Thymus (tissue), 11 donors: Measurements from ENCODE around the gene SLC13A3. TPM values are rescaled to one million over a fixed set of nuclear protein-coding genes. Genes with fewer than 3 reads are reported as not detected.
A peak's percentile ranks its signal among the peaks of the same experiment; 100 is the strongest.

Experiments
- DNase-seq, 9 donors: peaks; one replicate each; pipeline ENCODE4 v3.0.0-alpha.2; 2013; ENCODE audit warnings: low spot score in 9 of 9, low read depth in 6 of 9, missing footprints in 1 of 9
- H3K27ac ChIP-seq, 2 donors: one replicate each; pipeline ENCODE4 v1.5.1; 2013; ENCODE audit warnings: control low read depth in 1 of 2, low read depth in 1 of 2, low read length in 1 of 2, mild to moderate bottlenecking in 1 of 2, moderate library complexity in 1 of 2
- H3K27me3 ChIP-seq, 2 donors: one replicate each; pipeline ENCODE4 v1.5.1; 2013; ENCODE audit warnings: low read length in 1 of 2; ENCODE audit not compliant: control insufficient read depth in 2 of 2, insufficient read depth in 1 of 2
- H3K36me3 ChIP-seq, 2 donors: one replicate each; pipeline ENCODE4 v1.5.1; 2013; ENCODE audit warnings: low read length in 1 of 2, mild to moderate bottlenecking in 1 of 2, moderate library complexity in 1 of 2; ENCODE audit not compliant: control insufficient read depth in 2 of 2, insufficient read depth in 2 of 2
- H3K4me1 ChIP-seq, 2 donors: one replicate each; pipeline ENCODE4 v1.5.1; 2013; ENCODE audit warnings: low read length in 2 of 2; ENCODE audit not compliant: control insufficient read depth in 2 of 2, insufficient read depth in 2 of 2
- H3K4me3 ChIP-seq, 2 donors: one replicate each; pipeline ENCODE4 v1.5.1; 2013; ENCODE audit warnings: low read length in 2 of 2, control low read depth in 1 of 2, mild to moderate bottlenecking in 1 of 2
- H3K9me3 ChIP-seq, 2 donors: one replicate each; pipeline ENCODE4 v1.5.1; 2013; ENCODE audit warnings: low read length in 1 of 2, mild to moderate bottlenecking in 1 of 2; ENCODE audit not compliant: control insufficient read depth in 2 of 2, insufficient read depth in 1 of 2
- WGBS: extraction: QIAGEN DNeasy Blood & Tissue Kit; methylation state at CpG from one replicate; pipeline ENCODE4 v1.1.7; 2013; 5-methylcytosine and 5-hydroxymethylcytosine counted together
- polyA plus RNA-seq: library from polyadenylated mRNA; stranded (reverse); fragments of 200-250 nt; gene quantifications from one replicate; pipeline ENCODE4 v1.2.3, GENCODE V29; 2013
- total RNA-seq: library from RNA; stranded (reverse); fragments of 120-200 nt; gene quantifications from one replicate; pipeline ENCODE4 v1.2.4, GENCODE V29; 2013
- donor health status: healthy.

The SLC13A3 gene
- total and polyA plus RNA-seq, 2 donors = 1.4 to 1.9 TPM

- 97% methylated on average over 3 of the region's 3 CpGs for WGBS
- no peaks in the 10 kb centered on the region for H3K4me1 ChIP-seq
- H3K9me3 ChIP-seq = no peaks in the 10 kb centered on the region
- DNase-seq = no peak
- H3K36me3 ChIP-seq = no peaks in the 10 kb centered on the region
- no peak overlapping the region for H3K4me3 ChIP-seq
- H3K27ac ChIP-seq = no peak overlapping the region
- peaks cover 0 to 9% of the 10 kb centered on the region in 2 donors for H3K27me3 ChIP-seq
Measured at GRCh38 chr20:46546298-46546697, 105.0 kb downstream of the SLC13A3 start.

DNA sequence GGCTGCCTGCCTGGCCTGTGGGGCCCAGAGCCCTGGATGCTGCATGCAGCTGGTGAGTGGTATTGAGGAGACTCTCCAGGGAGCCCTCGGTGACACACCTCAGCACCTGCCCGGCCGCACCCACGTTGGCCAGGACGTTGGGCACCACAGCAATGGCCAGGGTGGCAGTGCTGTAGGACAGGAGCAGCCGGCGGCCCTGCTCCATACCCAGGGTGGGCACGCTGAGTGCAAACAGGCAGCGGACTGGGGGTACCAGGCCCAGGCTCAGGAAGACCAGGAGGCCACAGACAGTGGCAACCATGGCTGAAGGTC is 105.5 kb downstream of the SLC13A3 start:
- no peaks in the 10 kb centered on the region for H3K9me3 ChIP-seq
- H3K27ac ChIP-seq = no peak overlapping the region
- H3K4me1 ChIP-seq = no peaks in the 10 kb centered on the region
- no peaks in the 10 kb centered on the region for H3K36me3 ChIP-seq
- peaks cover 0 to 10% of the 10 kb centered on the region in 2 donors for H3K27me3 ChIP-seq
- WGBS = 95% methylated on average over 9 of the region's 9 CpGs
- DNase-seq = no peak
- no peak overlapping the region for H3K4me3 ChIP-seq

DNA sequence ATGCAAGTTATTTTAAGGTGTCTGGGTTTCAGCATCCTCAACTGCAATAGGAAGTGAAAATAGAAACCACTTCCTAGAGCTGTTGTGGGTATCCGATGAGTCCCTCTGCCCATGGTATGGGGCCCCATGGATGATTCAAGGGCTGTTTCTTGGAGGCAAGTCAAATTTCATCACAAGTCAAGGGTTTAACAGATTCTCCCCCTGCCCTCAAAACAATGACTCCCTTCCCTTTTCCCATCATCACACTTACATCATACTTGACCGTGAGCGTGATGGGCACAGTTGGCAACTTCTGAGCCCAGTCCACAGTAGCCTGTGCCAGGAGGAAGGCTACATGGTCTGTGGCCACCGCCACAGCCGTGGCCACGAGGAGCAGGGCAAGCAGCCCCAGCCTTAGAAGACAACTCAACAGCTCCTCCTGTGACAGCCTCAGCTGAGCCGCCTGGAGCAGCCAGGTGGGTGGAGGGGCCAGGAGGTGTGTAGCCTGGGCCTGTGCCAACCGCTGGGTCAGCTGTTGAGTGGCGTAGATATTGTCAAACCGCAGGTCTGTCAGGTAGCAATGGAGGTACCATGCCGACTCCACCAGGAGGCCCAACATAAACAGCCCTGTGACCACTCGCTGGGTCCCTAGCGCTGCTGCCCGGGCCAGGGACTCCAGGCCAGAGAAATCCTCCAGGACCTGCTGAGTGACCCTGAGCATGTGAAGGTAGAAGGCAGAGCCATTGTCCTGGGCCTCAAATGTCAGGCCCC is 106.0 kb downstream of the SLC13A3 start:
- no peak overlapping the region for H3K27ac ChIP-seq
- 51% methylated on average over 14 of the region's 14 CpGs for WGBS
- no peaks in the 10 kb centered on the region for H3K9me3 ChIP-seq
- peaks cover 0 to 8% of the 10 kb centered on the region in 2 donors for H3K27me3 ChIP-seq
- no peaks in the 10 kb centered on the region for H3K36me3 ChIP-seq
- H3K4me1 ChIP-seq = no peaks in the 10 kb centered on the region
- peak in 1 of 9 donors; percentile 25 for DNase-seq
- no peak overlapping the region for H3K4me3 ChIP-seq

- H3K4me1 ChIP-seq = no peaks in the 10 kb centered on the region
- H3K27ac ChIP-seq = no peak overlapping the region
- no peak overlapping the region for H3K4me3 ChIP-seq
- 96% methylated on average over 3 of the region's 3 CpGs for WGBS
- no peaks in the 10 kb centered on the region for H3K36me3 ChIP-seq
- no peaks in the 10 kb centered on the region for H3K9me3 ChIP-seq
- peaks cover 0 to 8% of the 10 kb centered on the region in 2 donors for H3K27me3 ChIP-seq
- DNase-seq = no peak
Measured at GRCh38 chr20:46544576-46544975, 106.7 kb downstream of the SLC13A3 start.

GRCh38 chr20:46543959-46544358 is 107.3 kb downstream of the SLC13A3 start:
- H3K36me3 ChIP-seq = no peaks in the 10 kb centered on the region
- H3K27me3 ChIP-seq = peaks cover 0 to 8% of the 10 kb centered on the region in 2 donors
- H3K4me3 ChIP-seq = no peak overlapping the region
- no peak for DNase-seq
- WGBS = 81% methylated on average over 1 of the region's 1 CpG
- H3K27ac ChIP-seq = no peak overlapping the region
- no peaks in the 10 kb centered on the region for H3K9me3 ChIP-seq
- H3K4me1 ChIP-seq = no peaks in the 10 kb centered on the region

DNA sequence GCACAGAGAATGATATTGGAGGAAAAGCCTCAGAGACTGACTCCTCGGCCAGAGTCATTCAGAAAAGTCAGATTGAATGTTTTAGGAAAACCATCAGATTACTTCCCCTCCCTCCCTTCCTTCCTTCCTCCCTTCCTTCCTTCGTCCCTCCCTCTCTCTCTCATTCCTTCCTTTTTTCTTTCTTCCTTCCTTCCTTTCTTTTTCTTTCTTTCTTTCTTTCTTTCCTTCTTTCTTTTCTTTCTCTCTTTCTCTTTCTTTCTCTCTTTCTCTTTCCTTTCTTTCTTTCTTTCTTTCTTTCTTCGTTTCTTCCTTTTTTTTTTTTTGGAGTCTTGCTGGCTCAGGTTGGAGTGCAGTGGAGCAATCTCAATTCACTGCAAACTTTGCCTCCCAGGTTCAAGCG is 108.2 kb downstream of the SLC13A3 start:
- Histone ChIP-seq H3K27ac (no peak overlapping the region), H3K4me3 (no peak overlapping the region), H3K4me1 (no peaks in the 10 kb centered on the region), H3K27me3 (peaks cover 0 to 8% of the 10 kb centered on the region in 2 donors), H3K9me3 (no peaks in the 10 kb centered on the region), H3K36me3 (no peaks in the 10 kb centered on the region)
- DNase-seq = no peak
- 93% methylated on average over 4 of the region's 4 CpGs for WGBS

DNA sequence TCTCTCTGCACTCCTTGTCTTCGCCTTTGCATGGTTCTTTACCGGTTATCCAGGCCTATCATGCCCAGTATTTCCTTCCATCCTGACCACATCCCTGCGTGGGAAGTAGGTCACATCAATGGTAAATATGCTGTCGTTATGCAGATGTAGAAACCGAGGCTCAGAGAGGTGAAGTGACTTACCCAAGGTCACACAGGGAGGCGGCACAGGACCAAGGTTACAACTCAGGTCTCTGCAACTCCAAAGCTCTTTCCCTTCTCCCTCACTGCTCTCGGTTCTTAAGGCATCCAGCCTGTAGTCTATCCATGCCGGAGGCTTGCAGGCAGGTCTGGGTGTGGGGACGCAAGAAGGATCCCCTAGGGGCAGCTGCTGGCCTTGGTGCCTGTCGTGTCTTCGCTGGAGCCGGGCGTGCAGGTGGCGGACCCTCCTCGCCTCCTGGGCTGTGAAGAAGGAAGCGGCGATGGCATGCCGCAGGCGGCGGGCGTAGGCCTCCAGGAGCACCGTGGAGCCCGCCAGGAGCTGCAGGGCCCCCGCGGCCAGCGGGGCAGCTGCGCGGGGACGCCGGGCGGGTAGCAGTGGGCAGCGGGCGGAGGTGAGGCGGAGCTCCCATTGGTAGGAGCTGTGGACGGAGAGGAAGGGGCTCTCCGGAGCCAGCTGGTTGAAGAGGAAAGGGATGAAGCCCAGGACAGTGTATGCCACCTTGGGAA is 109.9 kb downstream of the SLC13A3 start:
- Histone ChIP-seq H3K9me3 (no peaks in the 10 kb centered on the region), H3K4me1 (no peaks in the 10 kb centered on the region), H3K27ac (no peak overlapping the region), H3K36me3 (no peaks in the 10 kb centered on the region), H3K4me3 (no peak overlapping the region), H3K27me3 (peaks cover 0 to 8% of the 10 kb centered on the region in 2 donors)
- 82% methylated on average over 36 of the region's 36 CpGs for WGBS
- no peak for DNase-seq

DNA sequence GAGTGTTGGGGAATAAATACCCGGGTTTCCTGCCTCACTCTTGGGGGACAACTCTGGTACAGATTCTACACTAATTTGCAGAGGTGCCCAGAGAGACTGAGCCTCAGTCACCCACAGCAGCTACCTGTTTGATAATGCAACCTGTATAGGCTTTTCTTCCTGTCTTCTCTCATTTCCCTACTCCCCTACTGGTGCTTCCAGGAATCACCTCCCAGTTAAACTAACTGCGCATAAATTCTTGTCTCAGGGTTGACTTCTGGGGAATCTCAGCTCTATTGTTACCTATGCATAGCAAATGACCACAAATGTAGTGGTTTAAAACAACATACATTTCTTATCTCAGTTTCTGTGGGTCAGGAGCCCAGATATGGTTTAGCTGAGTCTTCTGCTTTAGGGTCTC is 112.1 kb downstream of the SLC13A3 start:
- DNase-seq = no peak
- Histone ChIP-seq H3K27me3 (peaks cover 0 to 8% of the 10 kb centered on the region in 2 donors), H3K4me1 (no peaks in the 10 kb centered on the region), H3K9me3 (no peaks in the 10 kb centered on the region), H3K27ac (no peak overlapping the region), H3K36me3 (no peaks in the 10 kb centered on the region), H3K4me3 (no peak overlapping the region)
- WGBS = 92% methylated on average over 2 of the region's 2 CpGs

DNA sequence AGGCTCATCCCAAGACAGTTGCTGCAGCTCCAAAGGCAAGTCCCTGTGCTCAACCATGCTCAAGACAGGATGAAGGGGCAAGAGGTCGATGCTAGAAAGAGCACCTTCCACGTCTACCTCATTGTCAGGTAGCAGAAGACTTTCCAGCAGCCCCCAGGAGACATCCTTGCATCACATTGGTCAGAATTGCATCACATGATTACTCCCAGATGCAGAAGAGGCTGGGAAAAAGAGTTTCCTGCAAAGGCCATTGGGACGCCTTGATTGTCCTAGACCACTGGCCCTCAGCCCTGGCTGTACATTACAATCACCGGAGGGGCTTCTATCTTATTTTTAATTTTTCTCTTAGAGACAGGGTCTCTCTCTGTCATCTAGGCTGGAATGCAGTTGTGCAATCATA is 120.6 kb downstream of the SLC13A3 start:
- DNase-seq = no peak
- 91% methylated on average over 4 of the region's 4 CpGs for WGBS
- Histone ChIP-seq H3K27ac (no peak overlapping the region), H3K27me3 (no peaks in the 10 kb centered on the region), H3K36me3 (no peaks in the 10 kb centered on the region), H3K4me3 (no peak overlapping the region), H3K9me3 (no peaks in the 10 kb centered on the region), H3K4me1 (no peaks in the 10 kb centered on the region)
